ENCODE results near the gene ZNF285. TPM values are rescaled to one million over a fixed set of nuclear protein-coding genes. Genes with fewer than 3 reads are reported as not detected.

Gene ZNF285
- total and polyA plus RNA-seq, 2 of the 8 experiments (the other 6 are each of a cell fraction or from before 2014, with no cell fraction given) = 0.83 to 2.5 TPM

- no peak for DNase-seq (ENCODE audit: low read depth in 1 of 2, low spot score in 2 of 2)
- no peaks in the 10 kb centered on the region for H3K79me2 ChIP-seq (ENCODE audit: control insufficient read depth in 1 of 2, insufficient read depth in 2 of 2, low read length in 2 of 2)
- no peak overlapping the region for H2BK5ac ChIP-seq (ENCODE audit: low read depth, low read length)
- H2BK120ac ChIP-seq (replicated peaks; ENCODE audit: low read depth, low read length) = no peak overlapping the region
- H3K27me3 ChIP-seq (replicated peaks in 1 of 4; ENCODE audit: control insufficient read depth in 3 of 4, extremely low read depth in 1 of 4, insufficient read depth in 3 of 4, low read length in 3 of 4) = no peaks in the 10 kb centered on the region
- FAIRE-seq = no peak
- TF ChIP-seq JUND (IDR thresholded peaks at IDR 0.05; ENCODE audit: low read length) (no peak), EGR1 (IDR thresholded peaks at IDR 0.05; ENCODE audit: borderline replicate concordance, low read depth, low read length) (no peak), RFX5 (IDR thresholded peaks at IDR 0.05; ENCODE audit: borderline replicate concordance, low read depth, low read length) (no peak), BRCA1 (IDR thresholded peaks at IDR 0.05; ENCODE audit: low read depth, low read length) (no peak), KDM5A (IDR thresholded peaks at IDR 0.05; ENCODE audit: low read length) (no peak), HDAC2 (IDR thresholded peaks at IDR 0.05; ENCODE audit: borderline replicate concordance in 1 of 2, low read depth in 2 of 2, low read length in 2 of 2) (no peak), FOSL1 (IDR thresholded peaks at IDR 0.05; ENCODE audit: insufficient read depth, low read depth, low read length) (no peak), RAD21 (IDR thresholded peaks at IDR 0.05 in 1 of 2, conservative IDR thresholded peaks at IDR 0.05 in 1 of 2; ENCODE audit: low read depth in 2 of 2, low read length in 2 of 2) (no peak), SUZ12 (IDR thresholded peaks at IDR 0.05; ENCODE audit: low read length) (no peak), SIRT6 (IDR thresholded peaks at IDR 0.05; ENCODE audit: low read length) (no peak), RXRA (IDR thresholded peaks at IDR 0.05; ENCODE audit: insufficient read depth, low read depth, low read length) (no peak), SP4 (IDR thresholded peaks at IDR 0.05; ENCODE audit: low read length) (no peak), KDM1A (IDR thresholded peaks at IDR 0.05; ENCODE audit: borderline replicate concordance, low read length) (no peak)
- H2AFZ ChIP-seq (ENCODE audit: low read length) = no peak overlapping the region
- no peak overlapping the region for H4K5ac ChIP-seq (ENCODE audit: insufficient read length, low read depth, low read length)
- ChIA-PET CTCF (ENCODE audit: partially characterized antibody) (no interaction called here), POLR2A (ENCODE audit: partially characterized antibody) (no interaction called here)
- H3K4me1 ChIP-seq (replicated peaks in 1 of 4; ENCODE audit: control insufficient read depth in 3 of 4, insufficient read depth in 4 of 4, low read length in 3 of 4) = no peaks in the 10 kb centered on the region
- H3K23ac ChIP-seq (ENCODE audit: insufficient read length) = no peak overlapping the region
- H3K36me3 ChIP-seq (ENCODE audit: control insufficient read depth in 2 of 4, insufficient read depth in 4 of 4, low read length in 3 of 4) = no peaks in the 10 kb centered on the region
- peaks cover 10 to 21% of the 10 kb centered on the region in 2 experiments for H3K9me3 ChIP-seq (ENCODE audit: insufficient read depth in 2 of 2, low read depth in 1 of 2, low read length in 1 of 2)
- H2BK20ac ChIP-seq (ENCODE audit: low read length) = no peak overlapping the region
- no peak overlapping the region for H3K4me2 ChIP-seq (ENCODE audit: insufficient read depth in 1 of 2, low read depth in 2 of 2, low read length in 2 of 2)
- no peak overlapping the region for H3K18ac ChIP-seq (ENCODE audit: extremely low read depth, low read length)
- H3K9ac ChIP-seq (replicated peaks in 1 of 4; ENCODE audit: extremely low read depth in 1 of 4, low read depth in 3 of 4, low read length in 3 of 4) = no peak overlapping the region
- no peak overlapping the region for H2BK15ac ChIP-seq (ENCODE audit: low read length)
- H3K14ac ChIP-seq (ENCODE audit: insufficient read length) = no peak overlapping the region
- H2AK5ac ChIP-seq (ENCODE audit: low read depth, low read length) = no peak overlapping the region
- no peak overlapping the region for H3K4ac ChIP-seq (replicated peaks; ENCODE audit: insufficient read length, low read depth, low read length)
- no peak overlapping the region for H2BK12ac ChIP-seq (ENCODE audit: low read depth, low read length)
- H4K20me1 ChIP-seq (replicated peaks in 1 of 2; ENCODE audit: control insufficient read depth in 1 of 2, insufficient read depth in 2 of 2, low read length in 2 of 2) = no peaks in the 10 kb centered on the region
- H3K4me3 ChIP-seq (ENCODE audit: extremely low read depth in 1 of 4, insufficient read depth in 2 of 4, low read depth in 3 of 4, low read length in 4 of 4) = no peak overlapping the region
- no peak overlapping the region for H3K27ac ChIP-seq (ENCODE audit: low read depth, low read length)
- H4K91ac ChIP-seq (replicated peaks; ENCODE audit: insufficient read length, low read length) = no peak overlapping the region
- 61% methylated on average over 2 of the region's 2 CpGs; no CpG with 5 or more reads in 1 of the 2 experiments for WGBS, 2 experiments (ENCODE audit: extremely low coverage in 1 of 2, insufficient coverage in 1 of 2, insufficient read length in 1 of 2, insufficient replicate concordance in 2 of 2, low coverage in 1 of 2, low lambda C conversion rate in 2 of 2, missing lambda C conversion rate in 1 of 2)
- H4K8ac ChIP-seq (ENCODE audit: extremely low read depth, insufficient read depth, low read length) = no peak overlapping the region
- no peaks in the 10 kb centered on the region for H3K23me2 ChIP-seq (ENCODE audit: low read depth, low read length)
- no peak overlapping the region for H3K56ac ChIP-seq (replicated peaks; ENCODE audit: insufficient read length, low read depth, low read length)
- no peaks in the 10 kb centered on the region for H3K79me1 ChIP-seq (ENCODE audit: low read depth, low read length)
Observed at GRCh38 chr19:44374789-44375188, 26.6 kb downstream of the ZNF285 start.
